Liver (tissue), 9 donors: ENCODE measurements around the gene RPP14. TPM values are rescaled to one million over a fixed set of nuclear protein-coding genes. Genes with fewer than 3 reads are reported as not detected.

ENCODE experiments used
- DNase-seq: peaks from one replicate; pipeline ENCODE4 v3.0.0-alpha.2; 2017; ENCODE audit warnings: low spot score
- H3K27ac ChIP-seq, 2 donors: one replicate each; pipeline ENCODE4 v1.7.0; 2013; ENCODE audit warnings: inconsistent platforms in 2 of 2, low read length in 2 of 2, control low read depth in 1 of 2, low read depth in 1 of 2, mild to moderate bottlenecking in 1 of 2
- H3K27me3 ChIP-seq, 4 donors: one replicate each; pipeline versions ENCODE4 v1.6.1 to v1.7.0; 2013; ENCODE audit warnings: low read length in 3 of 4, inconsistent platforms in 1 of 4, mild to moderate bottlenecking in 1 of 4, moderate library complexity in 1 of 4; ENCODE audit not compliant: control insufficient read depth in 4 of 4, insufficient read depth in 4 of 4
- H3K36me3 ChIP-seq, 4 donors: one replicate each; pipeline versions ENCODE4 v1.6.1 to v1.7.0; 2013; ENCODE audit warnings: low read length in 3 of 4, mild to moderate bottlenecking in 3 of 4, low read depth in 1 of 4, moderate library complexity in 1 of 4; ENCODE audit not compliant: control insufficient read depth in 4 of 4, insufficient read depth in 3 of 4
- H3K4me1 ChIP-seq, 4 donors: one replicate each; pipeline versions ENCODE4 v1.6.1 to v1.7.0; 2013; ENCODE audit warnings: low read length in 3 of 4, mild to moderate bottlenecking in 3 of 4, moderate library complexity in 1 of 4; ENCODE audit not compliant: control insufficient read depth in 4 of 4, insufficient read depth in 4 of 4
- H3K4me3 ChIP-seq, 3 donors: one replicate each; pipeline versions ENCODE4 v1.6.1 to v1.7.0; 2013; ENCODE audit warnings: low read length in 3 of 3, control low read depth in 1 of 3, low read depth in 1 of 3, mild to moderate bottlenecking in 1 of 3
- H3K9ac ChIP-seq, 2 donors: one replicate each; pipeline ENCODE4 v1.7.0; 2013; ENCODE audit warnings: low read length in 2 of 2, mild to moderate bottlenecking in 2 of 2, moderate library complexity in 2 of 2, control low read depth in 1 of 2, low read depth in 1 of 2
- H3K9me3 ChIP-seq, 4 donors: one replicate each; pipeline versions ENCODE4 v1.6.1 to v1.7.0; 2013; ENCODE audit warnings: low read length in 3 of 4; ENCODE audit not compliant: control insufficient read depth in 4 of 4
- EGR1 ChIP-seq, 2 donors: IDR thresholded peaks; 2 replicates each; pipeline ENCODE4 v1.6.1; 2016 to 2018; ENCODE audit warnings: antibody characterized with exemption in 2 of 2, low read depth in 2 of 2
- FOXA1 ChIP-seq: IDR thresholded peaks from 2 replicates; pipeline ENCODE4 v1.6.1; 2016; ENCODE audit warnings: antibody characterized with exemption
- FOXA2 ChIP-seq: IDR thresholded peaks from 2 replicates; pipeline ENCODE4 v1.6.1; 2016; ENCODE audit warnings: antibody characterized with exemption
- GABPA ChIP-seq, 2 donors: IDR thresholded peaks in 1 of 2; conservative IDR thresholded peaks in 1 of 2; 2 replicates each; pipeline ENCODE4 v1.6.1; 2016; ENCODE audit warnings: antibody characterized with exemption in 2 of 2, mild to moderate bottlenecking in 1 of 2, moderate library complexity in 1 of 2
- HNF4A ChIP-seq, 2 donors: conservative IDR thresholded peaks; 2 replicates each; pipeline ENCODE4 v1.6.1; 2016; ENCODE audit warnings: antibody characterized with exemption in 2 of 2, mild to moderate bottlenecking in 2 of 2
- HNF4G ChIP-seq: IDR thresholded peaks from 2 replicates; pipeline ENCODE4 v1.6.1; 2016; ENCODE audit warnings: antibody characterized with exemption
- JUND ChIP-seq, 2 donors: IDR thresholded peaks; 2 replicates each; pipeline ENCODE4 v1.6.1; 2016; ENCODE audit warnings: antibody characterized with exemption in 2 of 2
- MAX ChIP-seq: IDR thresholded peaks from 2 replicates; pipeline ENCODE4 v1.6.1; 2016; ENCODE audit warnings: antibody characterized with exemption
- NR2F2 ChIP-seq: IDR thresholded peaks from 2 replicates; pipeline ENCODE4 v1.6.1; 2016; ENCODE audit warnings: antibody characterized with exemption
- RAD21 ChIP-seq, 2 donors: IDR thresholded peaks; 2 replicates each; pipeline ENCODE4 v1.6.1; 2016; ENCODE audit warnings: antibody characterized with exemption in 2 of 2, mild to moderate bottlenecking in 2 of 2
- REST ChIP-seq: IDR thresholded peaks from 2 replicates; pipeline ENCODE4 v1.6.1; 2016; ENCODE audit warnings: antibody characterized with exemption, mild to moderate bottlenecking
- RXRA ChIP-seq, 2 donors: IDR thresholded peaks; 2 replicates each; pipeline ENCODE4 v1.6.1; 2017 to 2018; ENCODE audit warnings: antibody characterized with exemption in 2 of 2, mild to moderate bottlenecking in 1 of 2
- SP1 ChIP-seq: IDR thresholded peaks from 2 replicates; pipeline ENCODE4 v1.6.1; 2018; ENCODE audit warnings: antibody characterized with exemption, mild to moderate bottlenecking
- TAF1 ChIP-seq: conservative IDR thresholded peaks from 2 replicates; pipeline ENCODE4 v1.6.1; 2016; ENCODE audit warnings: antibody characterized with exemption, mild to moderate bottlenecking
- YY1 ChIP-seq: IDR thresholded peaks from 2 replicates; pipeline ENCODE4 v1.6.1; 2016; ENCODE audit warnings: antibody characterized with exemption, mild to moderate bottlenecking
- WGBS: extraction: QIAGEN DNeasy Blood & Tissue Kit; methylation state at CpG from one replicate; pipeline ENCODE4 v1.1.7; 2013; 5-methylcytosine and 5-hydroxymethylcytosine counted together
- polyA plus RNA-seq, 2 donors: library from polyadenylated mRNA; stranded (reverse) in 1 of 2; unstranded in 1 of 2; fragments of 200-250 nt in 1 of 2; fragments of >200 nt in 1 of 2; fragmentation: Nextera tagmentation in 1 of 2; extraction: Ambion mirVana in 1 of 2; gene quantifications; one replicate each; pipeline versions ENCODE4 v1.2.1 to v1.2.3, GENCODE V29; 2013 to 2015
- total RNA-seq, 2 donors: library from RNA; depleted of rRNA; stranded (reverse); fragments of >200 nt; gene quantifications; one replicate each; pipeline ENCODE4 v1.2.3, GENCODE V29; 2014
- TF ChIP-seq, protein P1 (sequence below): IDR thresholded peaks from 2 replicates; pipeline ENCODE4 v1.6.1; 2016; ENCODE audit warnings: antibody characterized with exemption
- TF ChIP-seq, protein P2 (sequence below): IDR thresholded peaks from 2 replicates; pipeline ENCODE4 v1.6.1; 2016; ENCODE audit warnings: antibody characterized with exemption
- TF ChIP-seq, protein P3 (sequence below): fragments of 150-350 bp; IDR thresholded peaks from 2 replicates; pipeline ENCODE4 v1.5.1; 2017; ENCODE audit warnings: improper control_type of control experiment, low read depth, low read length; ENCODE audit not compliant: missing input control
- donor health status: healthy.
- donor health status: healthy.
- donor health status: healthy.
- donor health status: healthy.
- donor health status: healthy.

Gene RPP14
- total and polyA plus RNA-seq, 4 donors: 7.4 to 13.7 (median 10.1) TPM

GRCh38 chr3:58256511-58256910 lies 49.5 kb upstream of the RPP14 start:
- Histone ChIP-seq H3K4me1 (peaks cover 0 to 18% (median 8%) of the 10 kb centered on the region in 4 donors), H3K9me3 (no peaks in the 10 kb centered on the region), H3K9ac (no peak overlapping the region), H3K36me3 (peaks cover 3 to 23% (median 13%) of the 10 kb centered on the region in 4 donors), H3K4me3 (no peak overlapping the region), H3K27me3 (no peaks in the 10 kb centered on the region), H3K27ac (no peak overlapping the region)
- TF ChIP-seq NR2F2: no peak
- WGBS: 95% methylated on average over 4 of the region's 4 CpGs
- DNase-seq: no peak

- Histone ChIP-seq H3K36me3 (peaks cover 6 to 23% (median 14%) of the 10 kb centered on the region in 4 donors), H3K9me3 (no peaks in the 10 kb centered on the region), H3K4me1 (peaks cover 0 to 10% (median 3%) of the 10 kb centered on the region in 4 donors), H3K27me3 (no peaks in the 10 kb centered on the region), H3K4me3 (no peak overlapping the region), H3K27ac (no peak overlapping the region), H3K9ac (no peak overlapping the region)
- no peak for DNase-seq
- 97% methylated on average over 10 of the region's 10 CpGs for WGBS
- no peak for TF ChIP-seq TAF1
- no peak for TF ChIP-seq HNF4G
- TF ChIP-seq FOXA1: no peak
- TF ChIP-seq, protein P1, sequence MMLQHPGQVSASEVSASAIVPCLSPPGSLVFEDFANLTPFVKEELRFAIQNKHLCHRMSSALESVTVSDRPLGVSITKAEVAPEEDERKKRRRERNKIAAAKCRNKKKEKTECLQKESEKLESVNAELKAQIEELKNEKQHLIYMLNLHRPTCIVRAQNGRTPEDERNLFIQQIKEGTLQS: no peak
- no peak for TF ChIP-seq GABPA (IDR thresholded peaks at IDR 0.05 in 1 of 2, conservative IDR thresholded peaks at IDR 0.05 in 1 of 2)
- TF ChIP-seq HNF4A (conservative IDR thresholded peaks at IDR 0.05): no peak
- no peak for TF ChIP-seq EGR1 (IDR thresholded peaks at IDR 0.05; ENCODE audit: low read depth in 2 of 2)
- no peak for TF ChIP-seq FOXA2
- TF ChIP-seq JUND (IDR thresholded peaks at IDR 0.05): no peak
Observed at GRCh38 chr3:58258392-58259055, 47.5 kb upstream of the RPP14 start.

DNA sequence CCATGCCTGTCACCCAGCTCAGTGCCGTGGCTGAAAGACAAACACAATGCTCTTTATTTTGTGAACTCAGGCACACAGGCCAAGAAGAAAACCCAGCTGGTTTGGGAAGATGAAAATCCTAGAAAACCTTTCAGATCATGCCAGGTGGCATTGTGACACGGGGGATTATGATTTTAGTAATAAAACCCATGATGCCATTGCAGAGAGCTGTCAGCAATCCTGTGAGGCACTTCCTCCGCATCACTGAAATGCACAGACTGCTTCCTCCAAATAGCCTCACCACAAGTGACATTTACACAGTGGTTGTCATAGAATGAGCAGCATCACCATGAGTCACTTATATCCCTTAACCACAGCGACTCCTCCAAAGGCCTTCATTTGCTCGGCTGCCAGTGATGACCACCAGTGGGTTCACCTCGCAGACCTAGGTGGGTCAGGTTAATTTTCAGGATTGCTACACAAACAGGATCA lies 45.7 kb upstream of the RPP14 start:
- DNase-seq: no peak
- Histone ChIP-seq H3K27ac (no peak overlapping the region), H3K4me1 (no peaks in the 10 kb centered on the region), H3K9ac (no peak overlapping the region), H3K4me3 (no peak overlapping the region), H3K9me3 (no peaks in the 10 kb centered on the region), H3K27me3 (no peaks in the 10 kb centered on the region), H3K36me3 (peaks cover 6 to 23% (median 14%) of the 10 kb centered on the region in 4 donors)
- TF ChIP-seq REST (no peak), YY1 (no peak), RAD21 (IDR thresholded peaks at IDR 0.05) (no peak), SP1 (no peak), NR2F2 (no peak), FOXA2 (no peak), RXRA (IDR thresholded peaks at IDR 0.05) (no peak), GABPA (IDR thresholded peaks at IDR 0.05 in 1 of 2, conservative IDR thresholded peaks at IDR 0.05 in 1 of 2) (no peak), MAX (no peak), TAF1 (no peak), HNF4G (no peak), JUND (IDR thresholded peaks at IDR 0.05) (no peak), EGR1 (IDR thresholded peaks at IDR 0.05; ENCODE audit: low read depth in 2 of 2) (no peak), HNF4A (conservative IDR thresholded peaks at IDR 0.05) (no peak), FOXA1 (no peak)
- TF ChIP-seq, protein P1: no peak
- TF ChIP-seq, protein P2, sequence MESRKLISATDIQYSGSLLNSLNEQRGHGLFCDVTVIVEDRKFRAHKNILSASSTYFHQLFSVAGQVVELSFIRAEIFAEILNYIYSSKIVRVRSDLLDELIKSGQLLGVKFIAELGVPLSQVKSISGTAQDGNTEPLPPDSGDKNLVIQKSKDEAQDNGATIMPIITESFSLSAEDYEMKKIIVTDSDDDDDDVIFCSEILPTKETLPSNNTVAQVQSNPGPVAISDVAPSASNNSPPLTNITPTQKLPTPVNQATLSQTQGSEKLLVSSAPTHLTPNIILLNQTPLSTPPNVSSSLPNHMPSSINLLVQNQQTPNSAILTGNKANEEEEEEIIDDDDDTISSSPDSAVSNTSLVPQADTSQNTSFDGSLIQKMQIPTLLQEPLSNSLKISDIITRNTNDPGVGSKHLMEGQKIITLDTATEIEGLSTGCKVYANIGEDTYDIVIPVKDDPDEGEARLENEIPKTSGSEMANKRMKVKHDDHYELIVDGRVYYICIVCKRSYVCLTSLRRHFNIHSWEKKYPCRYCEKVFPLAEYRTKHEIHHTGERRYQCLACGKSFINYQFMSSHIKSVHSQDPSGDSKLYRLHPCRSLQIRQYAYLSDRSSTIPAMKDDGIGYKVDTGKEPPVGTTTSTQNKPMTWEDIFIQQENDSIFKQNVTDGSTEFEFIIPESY: no peak
- TF ChIP-seq, protein P3, sequence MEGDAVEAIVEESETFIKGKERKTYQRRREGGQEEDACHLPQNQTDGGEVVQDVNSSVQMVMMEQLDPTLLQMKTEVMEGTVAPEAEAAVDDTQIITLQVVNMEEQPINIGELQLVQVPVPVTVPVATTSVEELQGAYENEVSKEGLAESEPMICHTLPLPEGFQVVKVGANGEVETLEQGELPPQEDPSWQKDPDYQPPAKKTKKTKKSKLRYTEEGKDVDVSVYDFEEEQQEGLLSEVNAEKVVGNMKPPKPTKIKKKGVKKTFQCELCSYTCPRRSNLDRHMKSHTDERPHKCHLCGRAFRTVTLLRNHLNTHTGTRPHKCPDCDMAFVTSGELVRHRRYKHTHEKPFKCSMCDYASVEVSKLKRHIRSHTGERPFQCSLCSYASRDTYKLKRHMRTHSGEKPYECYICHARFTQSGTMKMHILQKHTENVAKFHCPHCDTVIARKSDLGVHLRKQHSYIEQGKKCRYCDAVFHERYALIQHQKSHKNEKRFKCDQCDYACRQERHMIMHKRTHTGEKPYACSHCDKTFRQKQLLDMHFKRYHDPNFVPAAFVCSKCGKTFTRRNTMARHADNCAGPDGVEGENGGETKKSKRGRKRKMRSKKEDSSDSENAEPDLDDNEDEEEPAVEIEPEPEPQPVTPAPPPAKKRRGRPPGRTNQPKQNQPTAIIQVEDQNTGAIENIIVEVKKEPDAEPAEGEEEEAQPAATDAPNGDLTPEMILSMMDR: no peak
- 93% methylated on average over 6 of the region's 6 CpGs for WGBS
